HFF-Myc (cell line): ENCODE measurements around the gene EHD4.

ENCODE experiments used
- DNase-seq: peaks from one replicate; pipeline ENCODE4 v3.0.0-alpha.2; 2011; ENCODE audit warnings: low read depth; ENCODE audit errors: extremely low read depth
- H3K4me3 ChIP-seq: replicated peaks from 2 replicates; pipeline ENCODE4 v1.5.1; 2011; ENCODE audit warnings: low read depth, mild to moderate bottlenecking, control low read depth, low read length
- TF ChIP-seq, protein P1 (sequence below): IDR thresholded peaks from 2 replicates; pipeline ENCODE4 v1.5.1; 2012; ENCODE audit warnings: mild to moderate bottlenecking, low read depth, low read length, control low read depth; ENCODE audit errors: missing control alignments

Gene EHD4

DNA sequence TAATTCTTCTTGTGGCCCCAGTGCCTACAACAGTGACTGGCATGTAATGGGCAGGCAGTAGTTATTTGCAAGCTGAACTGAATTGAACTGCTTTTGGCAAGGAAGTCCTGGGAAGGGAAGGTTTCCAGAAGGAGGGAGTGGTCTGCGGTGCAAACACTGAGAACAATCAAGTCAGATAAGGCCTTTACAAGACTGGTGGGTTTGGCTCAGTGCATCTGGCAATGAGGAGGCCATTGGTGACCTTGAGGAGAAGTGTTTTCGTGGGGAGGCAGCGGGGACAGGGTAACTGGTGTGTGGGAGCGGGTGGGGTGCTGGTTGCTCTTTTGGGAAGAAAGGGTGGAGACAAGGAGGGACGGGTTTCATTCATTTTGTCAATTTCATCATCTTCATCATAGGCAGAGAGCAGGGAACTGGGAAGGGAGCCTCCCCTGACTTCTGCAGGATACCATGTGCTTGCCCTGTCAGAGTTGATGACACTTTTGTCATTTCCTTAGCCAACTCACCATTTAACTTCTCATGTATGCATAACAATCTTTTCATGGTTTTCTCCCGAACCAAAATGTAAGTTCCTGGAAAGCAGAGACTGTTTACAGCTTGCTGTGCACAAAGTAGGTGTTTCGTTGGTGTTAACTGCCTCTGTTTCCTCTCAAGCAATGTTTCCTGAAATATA is 8.4 kb upstream of the EHD4 start:
- H3K4me3 ChIP-seq = no peak overlapping the region
- TF ChIP-seq, protein P1, sequence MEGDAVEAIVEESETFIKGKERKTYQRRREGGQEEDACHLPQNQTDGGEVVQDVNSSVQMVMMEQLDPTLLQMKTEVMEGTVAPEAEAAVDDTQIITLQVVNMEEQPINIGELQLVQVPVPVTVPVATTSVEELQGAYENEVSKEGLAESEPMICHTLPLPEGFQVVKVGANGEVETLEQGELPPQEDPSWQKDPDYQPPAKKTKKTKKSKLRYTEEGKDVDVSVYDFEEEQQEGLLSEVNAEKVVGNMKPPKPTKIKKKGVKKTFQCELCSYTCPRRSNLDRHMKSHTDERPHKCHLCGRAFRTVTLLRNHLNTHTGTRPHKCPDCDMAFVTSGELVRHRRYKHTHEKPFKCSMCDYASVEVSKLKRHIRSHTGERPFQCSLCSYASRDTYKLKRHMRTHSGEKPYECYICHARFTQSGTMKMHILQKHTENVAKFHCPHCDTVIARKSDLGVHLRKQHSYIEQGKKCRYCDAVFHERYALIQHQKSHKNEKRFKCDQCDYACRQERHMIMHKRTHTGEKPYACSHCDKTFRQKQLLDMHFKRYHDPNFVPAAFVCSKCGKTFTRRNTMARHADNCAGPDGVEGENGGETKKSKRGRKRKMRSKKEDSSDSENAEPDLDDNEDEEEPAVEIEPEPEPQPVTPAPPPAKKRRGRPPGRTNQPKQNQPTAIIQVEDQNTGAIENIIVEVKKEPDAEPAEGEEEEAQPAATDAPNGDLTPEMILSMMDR = no peak
- no peak for DNase-seq

DNA sequence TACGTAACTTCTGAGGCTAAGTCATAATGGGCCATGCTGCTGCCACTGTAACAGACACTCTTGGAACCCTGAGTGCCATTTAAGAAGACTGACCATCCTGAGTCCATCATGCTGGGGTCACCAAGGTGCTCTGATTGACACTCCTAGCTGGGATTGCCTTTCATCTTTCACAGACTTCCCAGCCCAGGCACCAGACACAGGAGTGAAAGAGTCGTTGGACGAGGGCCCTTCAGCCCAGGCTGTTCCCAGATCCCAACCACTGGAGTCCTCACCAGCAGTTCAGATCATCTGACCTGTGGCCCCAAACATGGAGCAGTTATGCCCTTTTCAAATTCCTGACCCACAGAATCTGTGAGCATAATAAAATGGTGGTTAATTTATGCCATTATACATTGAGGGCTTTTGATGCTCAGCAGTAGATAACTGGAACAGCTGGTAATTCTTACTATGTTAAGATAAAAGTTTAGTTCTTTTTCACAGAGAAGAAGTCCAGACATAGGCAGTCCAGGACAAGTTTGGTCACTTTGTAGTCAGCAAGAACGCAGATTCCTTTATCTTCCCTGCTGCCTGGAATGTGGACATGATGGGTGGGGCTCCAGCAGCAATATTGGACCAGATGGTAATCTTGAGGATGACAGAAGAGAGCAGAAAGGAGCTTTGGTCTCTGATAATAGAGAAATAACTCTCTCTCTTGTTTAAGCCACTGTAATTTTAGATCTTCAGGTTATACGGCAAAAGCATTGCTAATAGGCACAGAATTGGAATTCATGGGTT is 7.3 kb upstream of the EHD4 start:
- no peak for DNase-seq
- no peak overlapping the region for H3K4me3 ChIP-seq
- TF ChIP-seq, protein P1 = no peak

DNA sequence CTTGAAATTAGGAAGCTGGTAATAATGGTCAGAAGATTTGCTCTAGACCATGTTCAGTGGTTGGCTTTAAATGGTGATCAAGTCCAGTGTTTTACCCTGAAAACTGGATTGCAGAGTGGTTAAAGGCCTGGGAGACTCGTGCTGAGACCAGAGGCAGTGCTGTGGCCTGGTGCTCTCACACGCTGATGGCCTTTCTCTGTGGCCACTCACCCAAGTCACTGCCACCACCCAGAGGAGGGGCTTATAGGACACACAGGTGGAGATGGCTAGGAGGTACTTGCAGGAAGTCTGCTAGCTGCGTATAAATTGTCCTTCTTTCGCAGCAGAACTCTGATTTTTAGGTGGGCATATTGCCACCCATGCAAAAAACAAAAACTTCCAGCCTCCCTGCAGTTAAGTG is 6.2 kb upstream of the EHD4 start:
- DNase-seq = no peak
- TF ChIP-seq, protein P1 = no peak
- no peak overlapping the region for H3K4me3 ChIP-seq

DNA sequence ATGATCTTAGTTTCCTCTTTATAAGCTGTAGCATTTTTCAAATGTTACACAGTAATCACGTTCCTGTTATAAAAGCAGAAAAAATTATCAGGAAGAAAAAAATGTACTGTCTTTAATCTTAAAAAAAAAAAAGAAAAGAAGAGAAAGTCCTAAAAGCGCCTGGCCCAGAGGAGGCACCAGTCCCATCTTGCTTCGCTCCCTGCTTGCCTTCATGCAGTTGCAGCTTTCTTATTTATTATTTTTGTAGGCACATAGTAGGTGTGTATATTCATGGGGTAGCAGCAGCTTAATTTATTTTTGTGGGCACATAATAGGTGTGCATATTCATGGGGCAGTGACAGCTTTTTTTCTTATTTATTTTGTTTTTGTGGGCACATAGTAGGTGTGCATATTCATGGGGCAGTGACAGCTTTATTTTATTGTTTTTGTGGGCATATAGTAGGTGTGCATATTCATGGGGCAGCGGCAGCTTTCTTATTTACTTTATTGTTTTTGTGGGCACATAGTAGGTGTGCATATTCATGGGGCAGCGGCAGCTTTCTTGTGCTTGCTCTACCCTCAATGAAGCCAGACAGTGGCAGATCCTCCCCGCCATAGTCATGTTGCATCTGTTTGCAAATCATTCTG is 5.5 kb upstream of the EHD4 start:
- TF ChIP-seq, protein P1 = no peak
- H3K4me3 ChIP-seq = no peak overlapping the region
- no peak for DNase-seq

DNA sequence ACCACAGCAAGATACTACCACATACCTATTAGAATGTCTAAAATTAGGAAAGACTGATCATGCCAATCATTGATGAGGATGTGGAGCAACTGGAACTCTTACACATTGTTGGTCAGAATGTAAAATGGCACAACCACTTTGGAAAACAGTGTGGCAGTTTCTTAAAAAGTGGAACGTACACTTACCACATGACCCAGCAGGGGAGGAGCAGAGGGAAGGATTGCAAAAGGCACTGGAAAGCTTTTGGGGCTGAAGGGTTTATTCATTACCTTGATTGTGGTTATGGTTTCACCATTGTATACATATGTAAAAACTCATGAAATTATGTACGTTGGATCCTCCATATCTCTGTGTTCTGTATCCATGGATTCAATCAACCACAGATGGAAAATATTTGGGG is 3.3 kb upstream of the EHD4 start:
- TF ChIP-seq, protein P1 = no peak
- no peak for DNase-seq
- no peak overlapping the region for H3K4me3 ChIP-seq

DNA sequence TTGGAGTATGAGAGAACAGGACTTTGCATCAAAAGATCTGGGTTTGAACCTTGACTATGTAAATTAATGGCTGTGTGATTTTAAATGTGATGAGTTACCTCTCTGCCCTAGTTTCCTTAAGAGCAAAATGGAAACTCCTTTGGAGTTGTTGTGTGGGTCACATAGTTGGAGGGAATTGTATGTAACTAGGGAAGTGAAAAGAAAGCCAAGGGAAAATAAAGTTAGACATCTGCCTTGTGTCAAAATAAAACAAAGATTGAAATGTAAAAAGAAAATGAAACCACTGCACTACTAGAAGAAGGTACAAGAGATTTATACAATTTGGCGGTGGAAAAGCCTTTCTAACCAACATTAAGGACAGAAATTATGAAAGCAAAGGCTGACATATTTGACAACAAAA is 1.7 kb upstream of the EHD4 start:
- TF ChIP-seq, protein P1 = no peak
- DNase-seq = no peak
- H3K4me3 ChIP-seq = no peak overlapping the region
